B cell (primary cell): ENCODE results near the gene LRRC72.

Experiments
- CTCF ChIP-seq: fragments of 200-600 bp; IDR thresholded peaks from one replicate; pipeline ENCODE4 v1.8.0; 2022; ENCODE audit warnings: antibody characterized with exemption, mild to moderate bottlenecking
- EZH2 ChIP-seq: IDR thresholded peaks from 2 replicates; pipeline ENCODE4 v1.6.1; 2012; ENCODE audit warnings: borderline replicate concordance, low read depth, mild to moderate bottlenecking, moderate library complexity, low read length; ENCODE audit not compliant: insufficient read depth, poor library complexity, severe bottlenecking

- TF ChIP-seq CTCF (no peak), EZH2 (no peak)
Measured at GRCh38 chr7:16590424-16590823, 63.8 kb downstream of the LRRC72 start.
